Activated CD8-positive, alpha-beta memory T cell treated with anti-CD3 and anti-CD28 coated beads for 36 hours (primary cell): ENCODE measurements around the gene APOBEC3A. TPM values are rescaled to one million over a fixed set of nuclear protein-coding genes. Genes with fewer than 3 reads are reported as not detected.
"Not testable (repeated sequence)": the region's sequence is repeated elsewhere in the genome, so short reads cannot be mapped to it uniquely, and the experiment has no call there.

Experiments used
- CTCF ChIA-PET: fragments of 350-600 bp; sonication (Branson Sonifier 250); formaldehyde crosslinking; loops from one replicate; lab custom pipeline; 2021; ENCODE audit warnings: antibody characterized with exemption; lab: Charles Lee
- POLR2A ChIA-PET: fragments of 350-600 bp; sonication (Branson Sonifier 250); formaldehyde crosslinking; loops from one replicate; lab custom pipeline; 2021; ENCODE audit warnings: antibody characterized with exemption; lab: Charles Lee
- total RNA-seq, 2 experiments: library from RNA; stranded (reverse); gene quantifications; one replicate each; pipeline ENCODE4 v1.2.3, GENCODE V29; 2021

Gene APOBEC3A
- total RNA-seq, 2 experiments from 2014 or later, result not detected

DNA sequence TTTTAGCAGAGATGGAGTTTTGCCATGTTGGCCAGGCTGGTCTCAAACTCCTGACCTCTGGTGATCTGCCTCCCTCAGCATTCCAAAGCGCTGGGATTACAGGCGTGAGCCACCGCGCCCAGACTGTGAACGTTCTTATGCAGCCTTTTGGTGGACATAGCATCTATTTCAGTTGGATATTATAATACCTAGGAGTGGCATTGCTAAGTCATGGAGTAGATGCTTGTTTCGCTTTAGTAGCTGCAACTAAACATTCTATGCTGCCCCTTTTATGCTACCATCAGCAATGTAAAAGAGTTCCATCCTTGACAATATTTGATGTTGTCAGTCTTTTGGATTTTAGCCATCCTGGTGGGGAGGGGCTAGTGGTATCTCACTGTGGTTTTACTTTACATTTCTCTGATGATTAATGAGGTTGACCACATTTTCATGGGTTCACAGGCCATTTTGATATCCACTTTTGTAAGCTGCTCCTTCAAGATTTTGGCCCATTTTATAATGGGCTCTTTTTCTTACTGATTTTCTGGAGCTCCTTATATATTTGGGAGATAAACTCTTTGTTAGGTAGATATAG lies 16.5 kb upstream of the APOBEC3A start:
- ChIA-PET POLR2A (interaction anchor here (0.6 to 1.6 kb wide), 6 partner anchors 12 to 98 kb away, joined by 3 to 12 read pairs (median 7); partner anchors contain the start of gene CBX6), CTCF (interaction anchor here (0.6 to 2.7 kb wide), 10 partner anchors 13 to 98 kb away, joined by 3 to 12 read pairs (median 3); partner anchors contain the start of genes APOBEC3B and CBX6)

DNA sequence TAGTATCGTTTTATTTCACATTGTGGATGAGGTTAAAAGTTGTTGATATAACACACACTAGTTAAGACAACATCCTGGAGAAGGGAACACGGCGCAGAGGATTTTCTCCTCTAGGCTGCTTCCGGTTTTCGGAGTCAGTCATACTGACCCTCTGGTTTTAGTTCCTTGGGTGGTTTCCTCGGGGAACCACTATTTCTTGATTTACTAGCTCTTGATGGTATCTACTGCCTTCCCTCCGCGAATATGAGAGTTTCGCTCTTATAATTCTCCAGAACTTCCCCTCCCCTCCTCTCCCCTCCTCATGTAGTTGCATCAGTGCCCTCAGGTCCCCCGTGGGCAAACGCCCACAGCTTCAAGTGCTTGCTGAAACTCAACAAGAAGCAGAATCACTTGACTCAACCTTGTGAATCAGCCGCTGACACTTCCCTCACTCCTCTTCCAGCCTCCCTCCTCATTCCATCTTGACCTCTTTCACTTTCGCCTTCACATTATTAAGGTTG lies 15.9 kb upstream of the APOBEC3A start:
- ChIA-PET CTCF (interaction anchor here (0.6 to 2.7 kb wide), 10 partner anchors 12 to 98 kb away, joined by 3 to 12 read pairs (median 3); partner anchors contain the start of genes APOBEC3B and CBX6), POLR2A (interaction anchor here (0.6 to 1.6 kb wide), 5 partner anchors 12 to 98 kb away, joined by 3 to 12 read pairs (median 9); partner anchors contain the start of gene CBX6)

DNA sequence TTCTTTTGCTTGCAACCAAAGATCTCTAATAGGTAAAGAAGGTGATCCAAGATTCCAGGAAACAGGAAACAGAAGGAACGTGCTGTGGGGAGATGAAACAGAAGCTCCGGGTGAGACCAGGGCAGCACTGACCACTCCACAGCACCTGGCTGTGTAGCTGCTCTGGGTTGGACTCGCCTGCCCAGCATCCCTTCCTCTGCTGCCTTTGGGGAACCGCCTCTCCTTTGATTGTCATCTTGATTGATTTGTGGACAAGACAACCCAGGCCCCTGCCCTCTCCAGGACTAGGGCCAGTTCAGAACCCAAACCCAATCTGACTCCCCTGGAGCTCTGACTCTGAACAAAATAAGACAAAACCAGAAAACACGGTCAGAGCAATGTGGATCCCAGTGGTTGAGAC lies 14.7 kb upstream of the APOBEC3A start:
- ChIA-PET POLR2A (no interaction called here), CTCF (interaction anchor here (0.9 to 2.7 kb wide), 3 partner anchors 20 to 72 kb away, joined by 4 to 12 read pairs (median 4); no protein-coding TSS in a partner anchor)

DNA sequence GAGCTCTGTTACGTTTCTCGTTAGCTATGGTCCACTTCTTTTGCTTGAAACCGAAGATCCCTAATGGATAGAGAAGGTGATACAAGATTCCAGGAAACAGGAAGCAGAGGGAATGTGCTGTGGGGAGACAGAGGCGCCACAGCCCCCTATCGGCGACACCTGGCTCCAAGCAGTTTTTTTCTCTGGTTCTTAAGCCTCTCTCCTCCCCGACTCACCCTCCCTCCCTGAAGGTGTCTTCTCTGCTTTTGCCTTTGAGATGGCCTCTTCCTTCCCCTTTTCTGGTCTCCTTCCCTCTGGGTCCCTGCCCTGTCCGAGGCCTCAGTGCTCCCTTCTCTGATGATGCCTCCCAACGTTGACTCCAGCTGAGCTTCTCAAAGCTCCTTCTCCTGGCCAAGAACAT lies 14.2 kb upstream of the APOBEC3A start:
- ChIA-PET CTCF (interaction anchor here (0.9 kb wide), 1 partner anchor 60 kb away, joined by 4 read pairs; no protein-coding TSS in a partner anchor), POLR2A (no interaction called here)

DNA sequence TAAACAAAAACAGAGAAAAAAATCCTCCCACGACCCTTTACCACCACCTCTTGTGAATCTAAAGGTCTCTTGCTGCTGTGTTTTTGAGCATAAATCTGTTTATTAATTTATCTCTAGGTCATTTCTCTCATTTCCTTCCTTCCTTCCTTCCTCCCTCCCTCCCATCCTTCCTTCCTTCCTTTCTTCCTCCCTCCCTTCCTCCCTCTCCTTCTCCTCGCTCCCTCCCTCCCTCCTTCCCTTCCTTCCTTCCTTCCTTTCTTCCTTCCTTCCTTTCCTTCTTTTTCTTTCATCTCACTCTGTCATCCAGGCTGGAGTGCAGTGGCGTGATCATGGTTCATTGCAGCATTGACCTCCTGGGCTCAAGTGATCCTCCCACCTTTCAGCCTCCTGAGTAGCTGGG lies 13.5 kb upstream of the APOBEC3A start:
- POLR2A ChIA-PET, result no interaction called here

DNA sequence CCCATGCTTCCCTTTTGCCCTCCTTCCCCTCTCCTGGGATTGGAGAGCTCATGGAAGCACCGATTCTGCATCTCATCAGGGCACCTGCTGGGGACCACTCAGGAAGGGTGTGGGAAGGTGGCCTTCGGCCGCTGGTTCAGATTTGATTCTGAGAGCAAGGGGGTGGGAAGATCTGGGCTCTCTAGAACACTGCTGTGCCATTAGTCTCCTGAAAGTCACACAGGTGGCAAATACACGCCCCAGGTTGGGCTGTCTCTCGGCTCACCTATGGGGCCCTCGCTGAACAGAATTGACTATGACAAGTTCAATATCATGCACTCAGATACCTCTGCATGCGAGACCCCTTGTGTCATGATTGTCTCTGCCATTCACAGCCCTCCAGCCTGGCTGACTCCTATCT lies 12.8 kb upstream of the APOBEC3A start:
- ChIA-PET CTCF (interaction anchor here (1.2 kb wide), 1 partner anchor 76 kb away, joined by 3 read pairs; no protein-coding TSS in a partner anchor), POLR2A (no interaction called here)

More for the DNA sequence above, 13.5 kb upstream of the APOBEC3A start:
- CTCF ChIA-PET, result interaction anchor here (1.2 kb wide), 1 partner anchor 75 kb away, joined by 3 read pairs; no protein-coding TSS in a partner anchor

DNA sequence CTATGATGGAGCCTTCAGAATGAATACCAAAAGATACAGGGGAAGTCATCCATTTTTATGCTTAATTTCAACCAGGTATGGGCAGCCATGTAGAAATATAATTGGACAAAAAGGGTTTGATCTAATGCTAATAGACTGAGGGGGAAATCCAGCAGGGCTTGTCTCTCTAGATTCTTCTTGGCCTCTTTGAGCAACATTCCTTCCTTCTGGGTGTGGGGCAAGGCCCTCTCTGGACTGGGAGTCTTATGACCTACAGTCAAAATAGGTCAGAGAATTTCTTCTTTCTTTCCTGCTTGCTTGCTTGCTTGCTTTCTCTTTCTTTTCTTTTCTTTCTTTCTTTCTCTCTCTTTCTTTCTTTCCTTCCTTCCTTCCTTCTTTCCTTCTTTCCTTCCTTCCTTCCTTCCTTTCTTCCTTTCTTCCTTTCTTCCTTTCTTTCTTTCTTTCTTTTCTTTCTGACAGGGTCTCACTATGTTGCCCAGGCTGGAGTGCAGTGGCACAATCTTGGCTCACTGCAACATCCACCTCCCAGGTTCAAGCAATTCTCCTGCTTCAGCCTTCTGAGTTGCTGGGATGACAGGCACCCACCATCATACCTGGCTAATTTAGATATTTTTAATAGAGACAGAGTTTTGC lies 11.6 kb upstream of the APOBEC3A start:
- POLR2A ChIA-PET, CTCF ChIA-PET: not testable (repeated sequence)

DNA sequence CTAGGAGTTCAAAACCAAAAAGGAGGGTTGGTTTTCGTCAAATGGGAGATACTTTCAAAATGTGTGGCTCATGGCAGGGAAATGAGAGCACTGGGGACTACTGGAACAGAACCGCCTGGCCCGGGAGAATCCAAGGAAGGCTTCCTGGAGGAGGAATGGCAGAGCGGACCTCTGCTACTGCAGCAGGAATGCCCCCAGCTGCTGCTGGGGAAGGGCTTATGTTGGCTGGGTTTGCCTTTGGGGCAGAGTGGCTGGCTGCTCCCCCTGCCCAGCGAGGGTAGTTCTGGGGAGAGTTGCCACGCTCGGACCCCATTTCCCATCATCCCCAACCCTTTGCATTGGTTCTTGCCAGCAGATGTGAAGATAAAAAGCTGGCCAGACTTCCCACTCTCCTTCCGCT lies 10.6 kb upstream of the APOBEC3A start:
- POLR2A ChIA-PET, result no interaction called here
- CTCF ChIA-PET, result no interaction called here

DNA sequence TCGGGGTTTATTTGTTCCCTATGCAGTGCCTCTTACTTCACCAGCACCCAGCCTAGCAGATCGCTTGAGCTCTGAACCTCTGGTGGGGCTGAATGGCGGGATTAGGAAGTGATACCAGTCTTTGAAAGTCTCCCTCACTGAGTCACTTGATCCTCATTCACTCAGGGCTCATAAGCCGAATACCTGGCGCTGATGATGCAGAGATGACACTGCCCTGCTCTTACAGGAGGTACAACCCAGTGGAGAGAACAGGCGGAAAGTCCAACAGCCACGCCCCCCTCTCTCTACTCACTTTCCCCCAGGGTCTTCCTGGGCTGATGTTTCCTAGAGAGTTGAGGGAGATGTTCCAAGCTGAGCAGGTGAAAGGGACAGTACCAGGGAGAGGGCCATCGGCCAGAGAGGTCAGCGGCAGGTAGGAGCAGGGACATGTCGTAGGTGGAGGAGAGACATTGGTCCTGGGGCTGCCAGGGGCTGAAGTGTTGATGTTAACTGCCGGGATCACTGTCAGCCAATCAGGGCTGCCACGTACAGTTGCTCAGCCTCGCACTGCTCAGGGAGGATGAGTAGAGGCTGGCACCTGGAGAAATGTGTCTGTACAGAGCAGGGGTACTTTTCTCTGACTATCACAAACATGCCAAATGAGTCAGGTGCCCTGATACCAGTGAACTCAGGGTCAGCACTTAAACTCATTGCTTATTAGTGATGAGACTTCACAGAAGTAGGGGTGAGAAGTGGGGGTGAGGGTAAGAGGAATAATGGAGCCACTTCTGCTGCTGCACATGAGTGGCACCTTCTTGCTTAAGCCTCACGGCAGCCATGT lies 9.9 kb upstream of the APOBEC3A start:
- ChIA-PET POLR2A (no interaction called here), CTCF (no interaction called here)

DNA sequence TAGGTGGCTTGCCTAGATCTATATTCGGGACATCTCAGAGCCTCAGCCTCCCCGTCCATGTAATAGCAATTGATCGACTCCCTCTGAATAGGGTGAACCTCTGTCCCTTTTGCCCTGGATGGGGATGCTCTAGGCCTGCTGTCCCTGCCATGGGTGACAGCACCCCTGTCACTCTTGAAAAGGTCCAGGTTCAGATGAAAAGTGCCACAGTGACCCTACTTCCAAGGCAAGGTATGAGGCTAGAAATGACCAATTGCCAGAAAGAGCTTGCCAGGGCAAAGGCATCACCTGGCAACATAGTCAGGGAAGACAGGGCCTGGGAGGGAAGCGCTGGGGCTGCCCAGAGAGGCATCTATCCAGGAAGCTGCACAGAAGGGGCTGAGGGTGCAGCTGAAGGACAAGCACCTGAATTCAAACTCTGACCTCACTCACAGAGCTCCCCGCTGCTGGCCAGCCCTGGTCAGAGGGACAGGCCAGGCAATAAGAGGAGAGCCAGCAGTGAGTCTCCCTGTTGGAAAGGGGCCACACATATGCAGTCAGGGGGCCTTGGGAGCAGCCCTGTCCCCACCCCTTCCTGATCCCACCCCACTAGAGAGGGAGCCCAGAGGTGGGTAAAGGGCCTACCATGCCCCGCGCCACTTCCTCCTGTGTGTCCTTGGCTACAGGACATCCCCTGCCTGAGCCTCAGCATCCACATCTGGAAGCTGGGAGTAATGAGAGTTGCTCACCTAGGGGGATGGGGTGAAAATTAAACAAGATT lies 9.0 kb upstream of the APOBEC3A start:
- ChIA-PET POLR2A (no interaction called here), CTCF (no interaction called here)

DNA sequence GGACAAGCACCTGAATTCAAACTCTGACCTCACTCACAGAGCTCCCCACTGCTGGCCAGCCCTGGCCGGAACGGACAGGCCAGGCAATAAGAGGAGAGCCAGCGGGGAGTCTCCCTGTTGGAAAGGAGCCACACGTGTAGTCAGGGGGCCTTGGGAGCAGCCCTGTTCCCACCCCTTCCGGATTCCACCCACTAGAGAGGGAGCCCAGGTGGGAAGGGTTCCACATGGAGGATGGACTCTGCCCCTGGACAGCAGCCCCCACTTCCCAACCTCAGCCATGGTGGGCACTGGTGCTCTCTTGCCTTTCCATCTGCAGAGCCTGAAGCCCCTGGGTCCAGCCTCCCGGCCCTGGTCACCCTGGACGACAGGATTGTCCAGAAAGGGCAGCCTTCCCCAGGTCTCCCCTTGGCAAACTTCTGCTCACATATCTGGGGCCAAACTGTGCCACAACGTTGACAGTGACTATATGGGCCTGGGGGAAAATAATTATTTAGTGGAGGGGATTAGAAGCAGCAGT lies 7.5 kb upstream of the APOBEC3A start:
- ChIA-PET POLR2A (no interaction called here), CTCF (no interaction called here)

DNA sequence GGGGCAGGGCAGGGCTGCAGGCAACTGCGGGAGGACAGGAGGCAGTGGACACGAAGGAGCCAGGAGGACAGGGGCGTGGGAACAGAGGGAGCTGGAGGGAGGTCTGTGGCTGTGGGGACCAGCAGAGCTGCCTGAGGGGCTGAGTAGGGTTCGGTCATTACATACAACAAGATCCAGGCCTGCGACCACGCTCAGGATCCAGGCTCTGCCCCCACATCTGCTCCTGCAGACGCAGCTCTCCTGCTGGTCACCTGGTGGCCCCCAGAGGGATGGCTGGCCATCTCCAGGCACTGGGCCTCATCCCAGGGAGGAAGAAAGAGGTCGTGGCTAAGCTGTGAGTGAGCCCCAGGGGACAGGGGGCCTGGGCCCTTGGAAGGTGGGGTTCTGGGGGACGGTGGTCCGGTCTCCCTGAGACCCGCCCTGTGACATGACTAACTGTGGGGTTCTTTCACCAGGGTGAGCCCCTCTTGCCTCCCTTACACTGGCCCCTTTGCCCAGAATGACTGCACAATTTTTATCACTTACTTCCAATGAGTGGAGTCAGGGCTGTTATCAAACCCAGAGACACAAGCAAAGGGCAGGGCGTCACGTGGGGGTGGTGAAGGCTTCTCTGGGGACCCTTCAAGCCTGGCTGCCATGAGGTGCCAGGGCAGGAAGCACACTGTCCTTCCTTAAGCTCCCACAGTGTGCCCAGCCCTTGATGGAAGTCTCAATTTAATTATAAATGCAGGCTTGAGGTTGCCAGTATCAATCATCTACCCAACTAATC lies 6.7 kb upstream of the APOBEC3A start:
- POLR2A ChIA-PET, result no interaction called here

DNA sequence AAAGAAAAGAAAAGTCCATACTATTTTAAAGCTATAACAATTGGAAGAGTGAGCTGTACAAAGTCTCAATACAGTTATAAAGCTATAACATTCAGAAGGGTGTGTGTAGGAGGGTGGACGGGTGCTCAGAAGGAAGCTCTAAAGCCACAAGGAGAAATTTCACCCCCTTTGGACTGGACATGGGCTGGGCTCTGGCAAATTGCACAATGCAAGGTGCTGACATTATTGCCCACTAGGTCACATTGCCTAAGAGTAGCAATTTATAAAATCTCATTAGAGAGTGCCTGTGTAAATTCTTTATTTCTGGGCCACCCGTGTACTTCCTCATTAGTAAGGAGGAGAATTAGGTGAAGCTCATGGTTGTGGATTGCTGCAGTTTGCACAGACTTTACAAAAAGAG lies 5.7 kb upstream of the APOBEC3A start:
- ChIA-PET CTCF (no interaction called here), POLR2A (no interaction called here)

More for the DNA sequence above, 6.7 kb upstream of the APOBEC3A start:
- CTCF ChIA-PET, result no interaction called here

DNA sequence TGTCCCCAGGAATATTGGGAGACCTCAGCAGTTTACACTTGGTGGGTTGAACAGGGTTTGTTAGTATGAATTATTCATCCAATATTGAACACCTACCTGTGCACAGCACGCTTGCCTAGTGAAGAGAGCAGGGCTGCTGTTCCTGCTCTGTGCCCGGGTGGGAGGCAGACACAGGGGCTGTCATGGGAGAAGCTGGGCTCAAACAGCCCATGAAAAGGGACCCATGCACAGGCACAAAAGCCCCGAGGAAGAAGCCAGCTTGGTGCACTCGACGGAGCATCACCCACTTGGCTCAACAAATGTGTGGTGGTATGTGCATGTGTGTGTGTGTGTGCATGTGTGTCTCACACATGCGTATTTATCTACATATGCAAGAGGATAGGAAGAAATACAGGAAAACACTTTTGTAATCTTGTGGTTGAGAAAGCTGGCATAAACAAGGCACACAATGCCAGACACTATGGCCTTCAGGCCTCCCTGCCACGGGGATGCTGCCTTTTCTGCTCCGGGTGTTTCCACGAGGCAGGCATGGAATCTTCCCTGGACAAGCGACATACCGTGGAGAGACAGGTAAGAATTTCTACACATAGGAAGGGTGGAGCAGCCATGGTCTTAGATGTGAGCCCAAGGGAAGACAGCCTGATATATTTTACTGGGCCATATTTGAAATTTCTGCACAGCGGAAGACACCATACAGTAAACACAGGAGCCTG lies 5.0 kb upstream of the APOBEC3A start:
- POLR2A ChIA-PET, result interaction anchor here (2.4 kb wide), 1 partner anchor 11 kb away, joined by 12 read pairs; no protein-coding TSS in a partner anchor
- CTCF ChIA-PET, result interaction anchor here (1.0 kb wide), 1 partner anchor 28 kb away, joined by 3 read pairs; no protein-coding TSS in a partner anchor

DNA sequence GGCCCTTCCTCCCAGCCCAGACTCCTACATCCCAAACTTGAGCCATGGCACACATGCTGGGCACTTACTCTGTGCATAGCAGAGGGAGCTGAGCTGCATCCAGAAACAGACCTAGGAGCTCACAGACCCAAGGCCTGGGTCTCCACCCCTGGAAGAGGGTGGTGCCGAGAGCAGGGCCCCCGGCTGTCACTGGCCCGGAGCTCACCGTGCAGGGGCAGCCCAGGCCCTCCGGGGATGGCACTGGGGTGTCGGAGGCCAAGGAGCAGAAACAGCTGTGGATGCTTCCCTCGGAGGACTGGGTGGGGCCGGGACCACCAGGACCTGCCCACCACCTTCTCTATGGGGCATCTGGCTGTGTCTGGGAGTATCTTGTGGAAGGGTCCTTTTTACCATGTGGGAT lies 4.3 kb upstream of the APOBEC3A start:
- ChIA-PET POLR2A (interaction anchor here (2.4 kb wide), 1 partner anchor 12 kb away, joined by 12 read pairs; no protein-coding TSS in a partner anchor), CTCF (interaction anchor here (1.0 to 2.2 kb wide), 3 partner anchors 12 to 28 kb away, joined by 3 to 11 read pairs (median 4); no protein-coding TSS in a partner anchor)

DNA sequence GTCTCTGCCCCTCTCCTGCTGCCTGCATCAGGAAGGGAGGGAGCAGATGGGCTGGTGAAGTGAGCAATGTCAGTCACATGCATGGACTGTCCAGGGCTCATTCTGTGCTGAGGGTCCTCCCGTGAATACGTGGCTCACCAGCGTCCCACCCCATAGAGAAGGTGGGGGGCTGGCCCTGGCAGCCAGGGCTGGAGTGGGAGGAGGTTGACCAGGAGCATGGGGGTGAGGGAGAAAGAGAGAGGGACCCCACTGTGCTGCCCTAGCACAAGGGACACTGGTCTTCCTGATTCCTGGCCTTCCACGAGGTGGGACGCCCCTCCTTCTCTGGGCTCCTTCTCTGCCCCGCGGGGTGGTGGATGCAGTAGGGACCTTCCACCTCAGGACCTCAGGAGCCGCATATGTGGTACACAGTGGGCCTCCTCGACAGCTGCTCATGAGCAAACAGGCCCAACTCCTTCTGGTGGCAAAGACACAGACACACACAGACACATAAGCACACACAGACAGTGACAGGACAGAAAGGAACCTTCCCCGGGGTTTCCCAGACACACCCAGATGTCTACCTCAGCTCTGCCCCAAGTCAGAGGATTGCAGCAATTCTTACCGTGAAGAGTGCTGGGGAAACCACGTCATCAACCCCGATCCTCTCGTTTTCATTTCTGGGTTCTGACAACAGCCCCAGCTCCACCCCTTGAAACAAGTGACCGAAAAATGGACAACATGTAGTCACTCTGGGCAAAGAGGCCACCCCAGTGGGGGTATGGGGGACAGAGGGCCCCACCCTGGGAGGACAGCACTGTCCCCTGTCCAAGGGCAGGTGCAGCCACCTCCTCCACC lies 3.6 kb upstream of the APOBEC3A start:
- POLR2A ChIA-PET, result interaction anchor here (0.6 to 2.4 kb wide), 3 partner anchors 12 to 162 kb away, joined by 4 to 12 read pairs (median 6); no protein-coding TSS in a partner anchor

More for the DNA sequence above, 3.6 kb upstream of the APOBEC3A start:
- CTCF ChIA-PET, result interaction anchor here (0.5 to 2.2 kb wide), 8 partner anchors 12 to 1382 kb away, joined by 3 to 11 read pairs (median 4); no protein-coding TSS in a partner anchor
